Fibroblast of pulmonary artery (primary cell): ENCODE data around the gene SOX10.
A peak's percentile ranks its signal among the peaks of the same experiment; 100 is the strongest.

Source experiments
- DNase-seq: peaks from one replicate; pipeline ENCODE4 v3.0.0-alpha.2; 2010; ENCODE audit warnings: low read depth
- H3K4me3 ChIP-seq: replicated peaks from 2 replicates; pipeline ENCODE4 v1.5.1; 2011; ENCODE audit warnings: low read depth, mild to moderate bottlenecking, control low read depth, low read length, moderate library complexity
- TF ChIP-seq, protein P1 (sequence below): IDR thresholded peaks from 2 replicates; pipeline ENCODE4 v1.5.1; 2011; ENCODE audit warnings: mild to moderate bottlenecking, control low read depth, low read length, inconsistent platforms; ENCODE audit errors: missing control alignments

Gene SOX10

DNA sequence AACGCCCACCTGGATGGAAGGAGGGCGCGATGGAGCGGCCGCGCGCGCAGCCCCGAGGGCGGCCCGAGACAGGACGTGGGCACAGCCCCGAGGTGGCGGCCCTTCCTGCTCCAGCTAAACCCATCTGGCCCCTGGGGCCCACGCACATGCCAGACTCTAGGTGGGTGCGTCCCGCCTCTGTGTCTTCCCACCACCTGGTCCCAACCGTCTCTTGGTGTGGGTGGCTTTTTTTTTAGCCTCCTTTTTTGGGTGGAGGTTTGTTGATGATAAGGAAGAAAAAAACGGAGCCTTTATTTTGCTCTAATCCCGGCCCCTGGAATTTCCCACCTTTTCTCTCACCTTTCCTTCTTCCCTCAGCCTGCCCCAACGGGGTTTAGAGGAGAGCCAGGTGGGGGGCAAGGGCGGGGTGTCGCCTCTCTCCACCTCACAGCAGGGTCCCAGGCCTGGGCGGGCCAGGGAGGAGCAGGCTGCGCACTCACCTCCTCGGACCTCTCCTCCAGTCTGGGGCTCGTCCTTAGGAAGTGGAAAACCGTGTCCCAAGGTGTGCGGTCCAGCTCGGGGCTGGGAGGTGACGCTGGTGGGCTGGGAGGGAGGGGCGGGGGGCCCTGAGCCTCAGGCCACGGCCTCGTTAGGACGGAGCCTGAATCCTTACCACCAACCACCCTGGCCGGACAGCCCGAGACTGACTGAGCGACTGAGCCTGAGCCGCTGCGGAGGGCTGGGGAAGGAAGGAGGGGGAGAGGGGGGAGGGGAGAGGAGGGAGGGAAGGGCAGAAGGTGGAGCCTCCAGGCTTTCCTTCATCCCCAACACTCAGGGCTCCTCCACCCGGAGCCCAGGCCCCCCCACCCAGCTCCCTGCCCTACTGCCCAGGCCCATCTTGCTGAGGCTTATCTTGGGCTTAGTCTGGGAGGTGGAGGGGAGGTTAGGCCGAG lies at the start of gene SOX10:
Gene SOX10 (minus strand): TSS at position 696 of the 932 bp plus-strand sequence. CDS start 771 bp downstream, outside the sequence.
- DNase-seq = no peak
- H3K4me3 ChIP-seq = no peak within 1 kb of the TSS
- TF ChIP-seq, protein P1, sequence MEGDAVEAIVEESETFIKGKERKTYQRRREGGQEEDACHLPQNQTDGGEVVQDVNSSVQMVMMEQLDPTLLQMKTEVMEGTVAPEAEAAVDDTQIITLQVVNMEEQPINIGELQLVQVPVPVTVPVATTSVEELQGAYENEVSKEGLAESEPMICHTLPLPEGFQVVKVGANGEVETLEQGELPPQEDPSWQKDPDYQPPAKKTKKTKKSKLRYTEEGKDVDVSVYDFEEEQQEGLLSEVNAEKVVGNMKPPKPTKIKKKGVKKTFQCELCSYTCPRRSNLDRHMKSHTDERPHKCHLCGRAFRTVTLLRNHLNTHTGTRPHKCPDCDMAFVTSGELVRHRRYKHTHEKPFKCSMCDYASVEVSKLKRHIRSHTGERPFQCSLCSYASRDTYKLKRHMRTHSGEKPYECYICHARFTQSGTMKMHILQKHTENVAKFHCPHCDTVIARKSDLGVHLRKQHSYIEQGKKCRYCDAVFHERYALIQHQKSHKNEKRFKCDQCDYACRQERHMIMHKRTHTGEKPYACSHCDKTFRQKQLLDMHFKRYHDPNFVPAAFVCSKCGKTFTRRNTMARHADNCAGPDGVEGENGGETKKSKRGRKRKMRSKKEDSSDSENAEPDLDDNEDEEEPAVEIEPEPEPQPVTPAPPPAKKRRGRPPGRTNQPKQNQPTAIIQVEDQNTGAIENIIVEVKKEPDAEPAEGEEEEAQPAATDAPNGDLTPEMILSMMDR = no peak

- no peak overlapping the region for H3K4me3 ChIP-seq
- no peak for DNase-seq
- TF ChIP-seq, protein P1 = no peak
Measured at GRCh38 chr22:38033522-38034277, 49.3 kb upstream of the SOX10 start.

- H3K4me3 ChIP-seq = no peak overlapping the region
- peak; percentile 79 for DNase-seq
- TF ChIP-seq, protein P1 = no peak
Measured at GRCh38 chr22:38032681-38033521, 48.5 kb upstream of the SOX10 start.

DNA sequence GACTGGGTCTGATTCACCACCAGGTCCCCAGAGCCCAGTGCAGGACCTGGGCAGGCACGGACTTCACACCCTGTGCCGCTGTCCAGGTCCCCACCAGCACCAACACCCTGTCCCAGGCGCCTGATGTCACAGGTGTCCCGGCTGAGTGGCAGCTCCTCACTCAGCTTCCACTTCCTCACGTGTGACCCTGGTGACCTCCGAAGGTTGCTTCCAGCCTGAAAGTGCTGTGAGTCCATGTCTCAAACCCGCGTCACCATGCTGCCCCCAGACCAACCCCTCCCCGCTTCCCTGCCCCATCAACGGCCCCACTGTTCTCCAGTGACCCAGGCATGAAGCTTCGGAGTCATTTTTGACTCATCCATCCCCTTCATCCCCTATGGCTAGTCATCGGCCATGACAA lies 47.1 kb upstream of the SOX10 start:
- TF ChIP-seq, protein P1 = no peak
- DNase-seq = no peak
- no peak overlapping the region for H3K4me3 ChIP-seq

- no peak for DNase-seq
- TF ChIP-seq, protein P1 = no peak
- H3K4me3 ChIP-seq = no peak overlapping the region
Measured at GRCh38 chr22:38030311-38031133, 46.2 kb upstream of the SOX10 start.

GRCh38 chr22:38029901-38030300 lies 45.5 kb upstream of the SOX10 start:
- no peak overlapping the region for H3K4me3 ChIP-seq
- DNase-seq = no peak
- TF ChIP-seq, protein P1 = no peak
